Cardiac septum (tissue), 1 donor: Measurements from ENCODE around the gene KDM6B. TPM values are rescaled to one million over a fixed set of nuclear protein-coding genes. Genes with fewer than 3 reads are reported as not detected.

Experiments
- DNase-seq: peaks from one replicate; pipeline ENCODE4 v3.0.0-alpha.2; 2020; ENCODE audit warnings: low spot score
- intact Hi-C: fragments of 100-400 bp; cut with DNase I; formaldehyde crosslinking; loops from one replicate; pipeline ENCODE4 v1.14.0; 2022
- total RNA-seq: library from RNA; stranded (reverse); fragmentation: NEBNext Ultra II Directional; extraction: Animal tissue kit (Norgen Biotek cat#: 25700); gene quantifications from one replicate; pipeline ENCODE4 v1.2.1, GENCODE V29; 2021
- donor health status: DM: no; HTN: no; CAD: no.

KDM6B gene
- total RNA-seq, 1 donor from 2014 or later: 22.1 TPM

- intact Hi-C loops: no loop called here
- peak; percentile 82 for DNase-seq
These were observed 5.3 kb downstream of the KDM6B start for GRCh38 chr17:7839190-7839875.

- intact Hi-C loops: loop anchor here (5.0 kb wide), 1 partner anchor 47 kb away; the partner anchor contains the start of gene CHD3
- DNase-seq: no peak
These were observed 5.9 kb downstream of the KDM6B start for GRCh38 chr17:7839876-7840261.

GRCh38 chr17:7840441-7840840 is 6.4 kb downstream of the KDM6B start:
- intact Hi-C loops: loop anchor here (5.0 kb wide), 1 partner anchor 47 kb away; the partner anchor contains the start of gene CHD3
- no peak for DNase-seq

GRCh38 chr17:7840875-7841274 is 6.9 kb downstream of the KDM6B start:
- DNase-seq: no peak
- intact Hi-C loops: loop anchor here (5.0 kb wide), 1 partner anchor 46 kb away; the partner anchor contains the start of gene CHD3

GRCh38 chr17:7841396-7841914 is 7.4 kb downstream of the KDM6B start:
- intact Hi-C loops: loop anchor here (5.0 kb wide), 1 partner anchor 46 kb away; the partner anchor contains the start of gene CHD3
- peak; percentile 95 for DNase-seq

- intact Hi-C loops: loop anchor here (1.0 to 5.0 kb wide), 4 partner anchors 8 to 311 kb away; partner anchors contain the start of genes CHD3, KDM6B, NAA38 and PER1
- peak; percentile 95 for DNase-seq
These were observed 7.9 kb downstream of the KDM6B start for GRCh38 chr17:7841915-7842379.

- intact Hi-C loops: loop anchor here (1.0 to 5.0 kb wide), 4 partner anchors 8 to 310 kb away; partner anchors contain the start of genes CHD3, KDM6B, NAA38 and PER1
- DNase-seq: peak; percentile 93
These were observed 8.6 kb downstream of the KDM6B start for GRCh38 chr17:7842380-7843256.

GRCh38 chr17:7843257-7843535 is 9.2 kb downstream of the KDM6B start:
- DNase-seq: peak; percentile 80
- intact Hi-C loops: loop anchor here (2.0 to 5.0 kb wide), 3 partner anchors 14 to 310 kb away; partner anchors contain the start of genes CHD3, NAA38 and PER1

- peak; percentile 92 for DNase-seq
- intact Hi-C loops: loop anchor here (2.0 to 5.0 kb wide), 3 partner anchors 13 to 309 kb away; partner anchors contain the start of genes CHD3, NAA38 and PER1
These were observed 9.7 kb downstream of the KDM6B start for GRCh38 chr17:7843536-7844291.

- intact Hi-C loops: loop anchor here (5.0 kb wide), 2 partner anchors 43 to 442 kb away; partner anchors contain the start of genes CHD3 and TMEM256
- DNase-seq: peak; percentile 96
These were observed 10.5 kb downstream of the KDM6B start for GRCh38 chr17:7844292-7845154.

GRCh38 chr17:7845359-7846062 is 11.5 kb downstream of the KDM6B start:
- DNase-seq: no peak
- intact Hi-C loops: loop anchor here (5.0 kb wide), 1 partner anchor 443 kb away; the partner anchor contains the start of gene TMEM256

GRCh38 chr17:7846063-7846735 is 12.2 kb downstream of the KDM6B start:
- intact Hi-C loops: loop anchor here (5.0 kb wide), 1 partner anchor 444 kb away; the partner anchor contains the start of gene TMEM256

GRCh38 chr17:7846765-7847661 is 13.0 kb downstream of the KDM6B start:
- DNase-seq: no peak
- intact Hi-C loops: loop anchor here (5.0 kb wide), 1 partner anchor 445 kb away; the partner anchor contains the start of gene TMEM256

More at GRCh38 chr17:7846063-7846735, 12.2 kb downstream of the KDM6B start:
- no peak for DNase-seq

GRCh38 chr17:7848131-7848579 is 14.1 kb downstream of the KDM6B start:
- no peak for DNase-seq
- intact Hi-C loops: loop anchor here (5.0 kb wide), 1 partner anchor 446 kb away; the partner anchor contains the start of gene TMEM256

- intact Hi-C loops: loop anchor here (5.0 kb wide), 1 partner anchor 446 kb away; the partner anchor contains the start of gene TMEM256
- no peak for DNase-seq
These were observed 14.7 kb downstream of the KDM6B start for GRCh38 chr17:7848739-7849129.
